ENCODE data around the gene FURIN. TPM values are rescaled to one million over a fixed set of nuclear protein-coding genes. Genes with fewer than 3 reads are reported as not detected.

FURIN gene
- total and polyA plus RNA-seq, 2 of the 8 experiments (the other 6 are each of a cell fraction or from before 2014, with no cell fraction given): 15.8 to 32.1 TPM

- TF ChIP-seq RXRA (IDR thresholded peaks at IDR 0.05; ENCODE audit: insufficient read depth, low read depth, low read length) (no peak), RAD21 (IDR thresholded peaks at IDR 0.05 in 1 of 2, conservative IDR thresholded peaks at IDR 0.05 in 1 of 2; ENCODE audit: low read depth in 2 of 2, low read length in 2 of 2) (no peak)
Observed at GRCh38 chr15:90890839-90891238, 22.5 kb downstream of the FURIN start (continued).

All from H1 (cell line).